HepG2 (cell line): ENCODE data around the gene NAV3. TPM values are rescaled to one million over a fixed set of nuclear protein-coding genes. Genes with fewer than 3 reads are reported as not detected.

Experiments
- ATAC-seq: fragments of 200-7000 bp; cut with Tn5 transposase; 3 replicates; pipeline ENCODE4 v1.9.1; 2020; ENCODE audit warnings: mild to moderate bottlenecking, moderate library complexity
- BruUV-seq: library from RNA; stranded (reverse); fragments of 400-500 nt; replicated peaks from 2 replicates; lab custom pipeline; 2021; lab: Mats Ljungman, UMichigan
- CTCF ChIA-PET: fragments of 300-600 bp; formaldehyde crosslinking; extraction: SDS; loops from one replicate; lab custom pipeline; 2021; ENCODE audit warnings: low total read pairs, inconsistent platforms, low intra/inter-chr PET ratio; lab: Yijun Ruan, JAX
- POLR2A ChIA-PET: fragments of 350-600 bp; sonication (Branson Sonifier 250); formaldehyde crosslinking; loops from one replicate; lab custom pipeline; 2020; ENCODE audit warnings: antibody characterized with exemption, inconsistent platforms; lab: Yijun Ruan, JAX
- DNase-seq: peaks from one replicate; pipeline ENCODE4 v3.0.0-alpha.2; 2015; ENCODE audit warnings: low spot score
- FAIRE-seq: peaks from 3 replicates; lab custom pipeline; 2011; peaks lifted over from hg19 to GRCh38; lab: Jason Lieb, UNC
- H2AFZ ChIP-seq: one replicate; pipeline ENCODE4 v1.6.1; 2011; ENCODE audit warnings: low read length, inconsistent platforms
- H3K27ac ChIP-seq: fragments of 300-600 bp; 3 replicates; pipeline ENCODE4 v1.8.0; 2011; ENCODE audit warnings: mixed run types, mild to moderate bottlenecking, mixed read lengths, low read length, inconsistent platforms; ENCODE audit not compliant: insufficient read depth; ENCODE audit errors: extremely low read length
- H3K27me3 ChIP-seq, 2 experiments: fragments of 200-600 bp in 1 of 2; 2 replicates in 1 of 2; 3 replicates in 1 of 2; pipeline versions ENCODE4 v1.6.0 to v1.8.0; 2011; ENCODE audit warnings: low read length in 2 of 2, mild to moderate bottlenecking in 2 of 2, moderate library complexity in 2 of 2, inconsistent platforms in 1 of 2; ENCODE audit not compliant: insufficient read depth in 2 of 2, control insufficient read depth in 1 of 2
- H3K36me3 ChIP-seq, 2 experiments: fragments of 200-600 bp in 1 of 2; replicated peaks in 1 of 2; 2 replicates in 1 of 2; 3 replicates in 1 of 2; pipeline versions ENCODE4 v1.5.1 to v1.8.0; 2011; ENCODE audit warnings: low read length in 2 of 2, inconsistent platforms in 1 of 2; ENCODE audit not compliant: insufficient read depth in 2 of 2, control insufficient read depth in 1 of 2
- H3K4me1 ChIP-seq: 2 replicates; pipeline ENCODE4 v1.5.1; 2012; ENCODE audit warnings: low read length, inconsistent platforms; ENCODE audit not compliant: insufficient read depth
- H3K4me2 ChIP-seq: 2 replicates; pipeline ENCODE4 v1.6.0; 2011; ENCODE audit warnings: low read depth, low read length, inconsistent platforms
- H3K4me3 ChIP-seq, 3 experiments: fragments of 200-600 bp in 1 of 3; sonication (generic), shearing (Covaris generic) in 1 of 3; replicated peaks in 1 of 3; 2 replicates each; pipeline ENCODE4 v1.5.1; 2011 to 2016; ENCODE audit warnings: low read length in 3 of 3, inconsistent platforms in 2 of 3, low read depth in 2 of 3, mild to moderate bottlenecking in 2 of 3, control low read depth in 1 of 3, mixed read lengths in 1 of 3; ENCODE audit not compliant: insufficient read depth in 1 of 3
- H3K79me2 ChIP-seq: one replicate; pipeline ENCODE4 v1.6.1; 2011; ENCODE audit warnings: low read length, inconsistent platforms; ENCODE audit not compliant: insufficient read depth
- H3K9ac ChIP-seq: 2 replicates; pipeline ENCODE4 v1.6.0; 2011; ENCODE audit warnings: mild to moderate bottlenecking, low read depth, low read length, inconsistent platforms; ENCODE audit not compliant: insufficient read depth
- H3K9me3 ChIP-seq: 2 replicates; pipeline ENCODE4 v1.5.1; 2012; ENCODE audit warnings: mild to moderate bottlenecking, low read length
- H4K20me1 ChIP-seq: 2 replicates; pipeline ENCODE4 v1.6.0; 2011; ENCODE audit warnings: inconsistent platforms, mild to moderate bottlenecking, low read length, moderate library complexity; ENCODE audit not compliant: insufficient read depth
- HMG20A ChIP-seq: IDR thresholded peaks from 2 replicates; pipeline ENCODE4 v1.6.1; 2016; ENCODE audit warnings: borderline replicate concordance
- MEIS1 ChIP-seq: sonication (generic); formaldehyde crosslinking; IDR thresholded peaks from 2 replicates; pipeline ENCODE4 v1.9.0; 2021; ENCODE audit warnings: mild to moderate bottlenecking, missing genetic modification reagents, moderate library complexity, borderline replicate concordance
- SIX1 ChIP-seq: sonication (generic); formaldehyde crosslinking; IDR thresholded peaks from 2 replicates; pipeline ENCODE4 v1.4.0; 2020; ENCODE audit warnings: missing genetic modification reagents, borderline replicate concordance
- ZNF180 ChIP-seq: sonication (generic); formaldehyde crosslinking; IDR thresholded peaks from 2 replicates; pipeline ENCODE4 v1.4.0; 2020; ENCODE audit warnings: low read depth, missing genetic modification reagents, borderline replicate concordance
- ZNF34 ChIP-seq: sonication (generic); formaldehyde crosslinking; IDR thresholded peaks from 2 replicates; pipeline ENCODE4 v1.4.0; 2020; ENCODE audit warnings: mild to moderate bottlenecking, missing genetic modification reagents, borderline replicate concordance
- ZNF879 ChIP-seq: sonication (generic); formaldehyde crosslinking; IDR thresholded peaks from 2 replicates; pipeline ENCODE4 v1.8.1; 2023; ENCODE audit warnings: missing genetic modification reagents
- ZSCAN25 ChIP-seq: sonication (generic); formaldehyde crosslinking; IDR thresholded peaks from 2 replicates; pipeline ENCODE4 v1.8.0; 2022; ENCODE audit warnings: mild to moderate bottlenecking, missing genetic modification reagents
- WGBS: methylation state at CpG from one replicate; pipeline ENCODE4 v1.1.6; 2017; ENCODE audit warnings: low lambda C conversion rate; 5-methylcytosine and 5-hydroxymethylcytosine counted together
- in situ Hi-C: cut with HindIII; loops from 2 replicates; pipeline ENCODE4 v1.10.0; 2017; ENCODE audit warnings: low pct_unique_long_range_greater_than_20kb; ENCODE audit not compliant: extremely low pct_ligation_motif_present
- intact Hi-C: fragments of 100-400 bp; cut with micrococcal nuclease; formaldehyde crosslinking; loops from one replicate; pipeline ENCODE4 v1.10.0; 2022; ENCODE audit not compliant: unreplicated experiment
- polyA plus RNA-seq, 8 experiments: library from polyadenylated mRNA; depleted of rRNA in 3 of 8; stranded (reverse) in 7 of 8; unstranded in 1 of 8; fragments of >200 nt; fragmentation: Illumina TruSeq in 4 of 8; extraction: Trizol in 4 of 8; gene quantifications; 2 replicates each; pipeline versions ENCODE4 v1.2.1 to v1.2.3, GENCODE V29; 2011 to 2016; ENCODE audit warnings: low read depth in 4 of 8, missing spikeins in 1 of 8, mixed read lengths in 1 of 8; ENCODE audit not compliant: insufficient read depth in 1 of 8
- total RNA-seq, 5 experiments: library from RNA; depleted of rRNA; stranded (reverse); fragments of >200 nt; fragmentation: Illumina TruSeq; extraction: Trizol; gene quantifications; 2 replicates each; pipeline ENCODE4 v1.2.3, GENCODE V29; 2016; ENCODE audit warnings: low read depth in 1 of 5
- TF ChIP-seq, protein P1 (sequence below): IDR thresholded peaks from 2 replicates; pipeline ENCODE4 v1.6.1; 2016
- TF ChIP-seq, protein P2 (sequence below), 2 experiments: fragments of 450-650 bp in 1 of 2; sonication (generic) in 1 of 2; formaldehyde crosslinking in 1 of 2; IDR thresholded peaks; 2 replicates each; pipeline versions ENCODE4 v1.6.1 to v1.8.0; 2016 to 2022; ENCODE audit warnings: antibody characterized with exemption in 1 of 2, mild to moderate bottlenecking in 1 of 2, missing genetic modification reagents in 1 of 2

NAV3 gene
- total and polyA plus RNA-seq, 2 of the 13 experiments (the other 11 are each of a cell fraction or from before 2014, with no cell fraction given), result 0.01 to 0.18 TPM

DNA sequence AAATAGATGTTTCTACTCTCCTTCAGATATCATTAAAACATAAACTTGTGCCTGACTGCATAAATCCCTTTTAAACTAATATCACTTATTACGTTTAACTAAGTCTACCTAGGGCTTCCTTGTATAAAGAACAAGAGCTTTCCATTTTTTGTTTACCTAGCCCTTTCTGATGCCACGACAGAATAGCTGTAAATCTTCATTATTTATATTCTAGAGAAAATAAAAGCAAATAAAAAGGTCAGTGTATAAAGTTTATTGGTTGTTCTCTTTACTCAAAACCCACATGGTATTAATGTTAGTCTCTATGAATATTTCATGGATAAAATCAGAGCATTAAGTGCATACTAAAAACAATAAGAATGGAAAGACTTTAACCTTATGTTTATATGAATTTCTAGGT, 269.1 kb downstream of the NAV3 start:
- H3K36me3 ChIP-seq, result no peaks in the 10 kb centered on the region
- no peaks in the 10 kb centered on the region for H3K4me1 ChIP-seq
- intact Hi-C loops (no loop called here), in situ Hi-C loops (no loop called here)
- H3K4me3 ChIP-seq, result no peak overlapping the region
- no peaks in the 10 kb centered on the region for H4K20me1 ChIP-seq
- no TSS peak for BruUV-seq
- no peak for ATAC-seq
- ChIA-PET POLR2A (no interaction called here), CTCF (no interaction called here)
- H3K27ac ChIP-seq, result no peak overlapping the region
- no peaks in the 10 kb centered on the region for H3K9me3 ChIP-seq
- no peak overlapping the region for H3K9ac ChIP-seq
- no peak overlapping the region for H2AFZ ChIP-seq
- no peak for FAIRE-seq
- 2% methylated on average over 2 of the region's 2 CpGs for WGBS
- TF ChIP-seq, protein P1, sequence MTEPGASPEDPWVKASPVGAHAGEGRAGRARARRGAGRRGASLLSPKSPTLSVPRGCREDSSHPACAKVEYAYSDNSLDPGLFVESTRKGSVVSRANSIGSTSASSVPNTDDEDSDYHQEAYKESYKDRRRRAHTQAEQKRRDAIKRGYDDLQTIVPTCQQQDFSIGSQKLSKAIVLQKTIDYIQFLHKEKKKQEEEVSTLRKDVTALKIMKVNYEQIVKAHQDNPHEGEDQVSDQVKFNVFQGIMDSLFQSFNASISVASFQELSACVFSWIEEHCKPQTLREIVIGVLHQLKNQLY (CRISPR knock-in tag), result no peak
- TF ChIP-seq HMG20A (CRISPR knock-in tag) (no peak), ZNF34 (CRISPR knock-in tag) (no peak), ZNF879 (CRISPR knock-in tag) (no peak), ZNF180 (CRISPR knock-in tag) (no peak), ZSCAN25 (no peak), SIX1 (CRISPR knock-in tag) (no peak), MEIS1 (CRISPR knock-in tag) (no peak)
- TF ChIP-seq, protein P2, sequence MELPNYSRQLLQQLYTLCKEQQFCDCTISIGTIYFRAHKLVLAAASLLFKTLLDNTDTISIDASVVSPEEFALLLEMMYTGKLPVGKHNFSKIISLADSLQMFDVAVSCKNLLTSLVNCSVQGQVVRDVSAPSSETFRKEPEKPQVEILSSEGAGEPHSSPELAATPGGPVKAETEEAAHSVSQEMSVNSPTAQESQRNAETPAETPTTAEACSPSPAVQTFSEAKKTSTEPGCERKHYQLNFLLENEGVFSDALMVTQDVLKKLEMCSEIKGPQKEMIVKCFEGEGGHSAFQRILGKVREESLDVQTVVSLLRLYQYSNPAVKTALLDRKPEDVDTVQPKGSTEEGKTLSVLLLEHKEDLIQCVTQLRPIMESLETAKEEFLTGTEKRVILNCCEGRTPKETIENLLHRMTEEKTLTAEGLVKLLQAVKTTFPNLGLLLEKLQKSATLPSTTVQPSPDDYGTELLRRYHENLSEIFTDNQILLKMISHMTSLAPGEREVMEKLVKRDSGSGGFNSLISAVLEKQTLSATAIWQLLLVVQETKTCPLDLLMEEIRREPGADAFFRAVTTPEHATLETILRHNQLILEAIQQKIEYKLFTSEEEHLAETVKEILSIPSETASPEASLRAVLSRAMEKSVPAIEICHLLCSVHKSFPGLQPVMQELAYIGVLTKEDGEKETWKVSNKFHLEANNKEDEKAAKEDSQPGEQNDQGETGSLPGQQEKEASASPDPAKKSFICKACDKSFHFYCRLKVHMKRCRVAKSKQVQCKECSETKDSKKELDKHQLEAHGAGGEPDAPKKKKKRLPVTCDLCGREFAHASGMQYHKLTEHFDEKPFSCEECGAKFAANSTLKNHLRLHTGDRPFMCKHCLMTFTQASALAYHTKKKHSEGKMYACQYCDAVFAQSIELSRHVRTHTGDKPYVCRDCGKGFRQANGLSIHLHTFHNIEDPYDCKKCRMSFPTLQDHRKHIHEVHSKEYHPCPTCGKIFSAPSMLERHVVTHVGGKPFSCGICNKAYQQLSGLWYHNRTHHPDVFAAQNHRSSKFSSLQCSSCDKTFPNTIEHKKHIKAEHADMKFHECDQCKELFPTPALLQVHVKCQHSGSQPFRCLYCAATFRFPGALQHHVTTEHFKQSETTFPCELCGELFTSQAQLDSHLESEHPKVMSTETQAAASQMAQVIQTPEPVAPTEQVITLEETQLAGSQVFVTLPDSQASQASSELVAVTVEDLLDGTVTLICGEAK (IDR thresholded peaks at IDR 0.05), result no peak
- TF ChIP-seq, protein P2 (CRISPR knock-in tag; IDR thresholded peaks at IDR 0.05), result no peak
- no peak overlapping the region for H3K4me2 ChIP-seq
- no peaks in the 10 kb centered on the region for H3K27me3 ChIP-seq
- H3K79me2 ChIP-seq, result no peaks in the 10 kb centered on the region
- no peak for DNase-seq
